NCI-H446 treated with DMSO at 0.1 percent for 48 hours (cell line): Measurements from ENCODE around the gene HPS6.
"Not testable (repeated sequence)": the region's sequence is repeated elsewhere in the genome, so short reads cannot be mapped to it uniquely, and the experiment has no call there.

Experiments
- DNase-seq: peaks from one replicate; lab custom pipeline; 2025; lab: John Stamatoyannopoulos, UW

HPS6 gene

GRCh38 chr10:102064868-102065560, at the start of gene HPS6:
Gene HPS6 (plus strand): TSS chr10:102065349. CDS start chr10:102065475, 126 bp downstream.
- DNase-seq: peak; percentile 38

GRCh38 chr10:102016416-102016815, 48.7 kb upstream of the HPS6 start:
- DNase-seq: no peak

- no peak for DNase-seq
Observed at GRCh38 chr10:102017295-102017694, 47.9 kb upstream of the HPS6 start.

- DNase-seq: no peak
Observed at GRCh38 chr10:102020938-102021337, 44.2 kb upstream of the HPS6 start.

- DNase-seq: no peak
Observed at GRCh38 chr10:102024799-102025198, 40.4 kb upstream of the HPS6 start.

GRCh38 chr10:102027261-102027660, 37.9 kb upstream of the HPS6 start:
- DNase-seq: no peak

- DNase-seq: no peak
Observed at GRCh38 chr10:102033787-102034186, 31.4 kb upstream of the HPS6 start.

GRCh38 chr10:102035807-102036206, 29.3 kb upstream of the HPS6 start:
- not testable (repeated sequence) for DNase-seq

GRCh38 chr10:102038410-102038809, 26.7 kb upstream of the HPS6 start:
- DNase-seq: no peak

- DNase-seq: no peak
Observed at GRCh38 chr10:102040305-102041050, 24.7 kb upstream of the HPS6 start.

GRCh38 chr10:102045292-102045691, 19.9 kb upstream of the HPS6 start:
- no peak for DNase-seq

- no peak for DNase-seq
Observed at GRCh38 chr10:102046095-102046494, 19.1 kb upstream of the HPS6 start.

- not testable (repeated sequence) for DNase-seq
Observed at GRCh38 chr10:102054881-102055646, 10.1 kb upstream of the HPS6 start.

GRCh38 chr10:102055647-102056419, 9.3 kb upstream of the HPS6 start, which contains the start of gene ARMH3:
Gene ARMH3 (minus strand): TSS chr10:102056173. CDS start chr10:102040114, 16,059 bp downstream.
- DNase-seq: peak; percentile 89

- DNase-seq: no peak
Observed at GRCh38 chr10:102059987-102060386, 5.2 kb upstream of the HPS6 start.

- no peak for DNase-seq
Observed at GRCh38 chr10:102064503-102064867, 664 bp upstream of the HPS6 start.

- DNase-seq: no peak
Observed at GRCh38 chr10:102065561-102066398, 631 bp downstream of the HPS6 start.

GRCh38 chr10:102066399-102067088, 1.4 kb downstream of the HPS6 start:
- DNase-seq: no peak

GRCh38 chr10:102067091-102067916, 2.2 kb downstream of the HPS6 start:
- no peak for DNase-seq
